ENCODE results near the gene CRISP2. TPM values are rescaled to one million over a fixed set of nuclear protein-coding genes. Genes with fewer than 3 reads are reported as not detected.

The CRISP2 gene
- not detected for total RNA-seq
- polyA plus RNA-seq, result not detected
- long read RNA-seq, donor 1, result 0 reads
- long read RNA-seq, donor 2, result 0 reads

GRCh38 chr6:49713346-49713745, at the start of gene CRISP2:
TSS of gene CRISP2 (minus strand) at chr6:49713543. CDS start at chr6:49709196, 4,347 bp downstream.
- Histone ChIP-seq H3K4me1 (no peaks in the 10 kb centered on the region), H3K4me3 (no peak within 1 kb of the TSS), H3K27me3 (ENCODE audit: insufficient read depth in 3 of 3, low read length in 2 of 3) (no peaks in the 10 kb centered on the region), H3K27ac (no peak within 1 kb of the TSS), H3K36me3 (ENCODE audit: insufficient read depth in 1 of 2, low read depth in 1 of 2) (no peaks in the 10 kb centered on the region), H3K9me3 (peaks cover 2% of the 10 kb centered on the region)
- 21 to 42% (median 30%) methylated on average over 26 of the region's 26 CpGs for WGBS, 3 donors
- intact Hi-C loops (cut with DNase I), result no loop called here
- no peak for DNase-seq
- ATAC-seq, result no peak
- TF ChIP-seq CTCF (IDR thresholded peaks at IDR 0.05), result no peak

DNA sequence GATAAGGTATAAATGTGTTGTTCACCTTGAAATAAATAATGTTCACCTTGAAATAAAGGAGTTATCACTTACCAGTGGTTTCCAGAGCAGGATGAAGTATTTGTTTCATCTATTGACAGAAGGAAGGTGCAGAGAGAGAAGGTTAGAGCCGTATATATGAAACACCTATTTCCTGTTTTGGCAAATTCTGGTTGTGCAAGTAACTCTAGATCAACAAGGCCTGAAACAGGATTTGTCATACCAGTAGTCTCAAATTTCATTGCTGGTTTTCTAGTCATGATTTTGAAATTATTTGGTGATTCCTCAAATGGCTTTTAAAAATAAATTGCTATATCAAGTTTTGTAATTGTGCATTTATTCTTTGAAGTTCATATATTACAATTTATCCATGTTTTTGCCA, 30.9 kb upstream of the CRISP2 start, which contains the start of gene CRISP3:
Gene CRISP3, minus strand, starts transcription at position 130 of the 400 bp plus-strand sequence. Its CDS starts 21 bp downstream, at position 109.
- Histone ChIP-seq H3K9me3 (no peaks in the 10 kb centered on the region), H3K27ac (no peak within 1 kb of the TSS), H3K4me3 (no peak within 1 kb of the TSS), H3K27me3 (ENCODE audit: insufficient read depth in 3 of 3, low read length in 2 of 3) (no peaks in the 10 kb centered on the region), H3K36me3 (ENCODE audit: insufficient read depth in 1 of 2, low read depth in 1 of 2) (no peaks in the 10 kb centered on the region), H3K4me1 (no peaks in the 10 kb centered on the region)
- no peak for ATAC-seq
- intact Hi-C loops (cut with DNase I), result no loop called here
- no peak for DNase-seq
- WGBS, 3 donors, result 12 to 19% (median 18%) methylated on average over 1 of the region's 1 CpG
- no peak for TF ChIP-seq CTCF (IDR thresholded peaks at IDR 0.05)

DNA sequence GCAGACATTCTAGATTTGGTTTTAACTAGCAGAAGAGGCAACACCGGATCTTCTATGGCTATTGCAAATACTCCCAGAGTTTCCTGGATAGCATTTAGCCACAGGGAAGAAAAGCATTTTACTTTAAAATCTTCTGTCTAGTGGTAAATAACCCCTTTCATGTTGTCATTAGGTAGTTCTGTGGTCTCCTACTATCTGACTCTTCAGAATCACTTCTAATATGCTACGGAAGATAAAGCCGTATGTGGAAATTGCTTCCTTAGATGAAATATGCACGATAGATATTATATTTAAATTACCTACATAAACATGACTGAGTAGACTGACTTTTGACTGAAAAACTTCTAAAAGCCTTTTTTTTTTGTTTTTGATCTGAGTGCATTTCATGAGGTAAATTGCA, 30.1 kb upstream of the CRISP2 start:
- Histone ChIP-seq H3K4me3 (no peak overlapping the region), H3K27me3 (ENCODE audit: insufficient read depth in 3 of 3, low read length in 2 of 3) (no peaks in the 10 kb centered on the region), H3K4me1 (no peaks in the 10 kb centered on the region), H3K27ac (no peak overlapping the region), H3K9me3 (no peaks in the 10 kb centered on the region), H3K36me3 (ENCODE audit: insufficient read depth in 1 of 2, low read depth in 1 of 2) (no peaks in the 10 kb centered on the region)
- WGBS, 3 donors, result 88 to 93% (median 91%) methylated on average over 4 of the region's 4 CpGs
- no peak for ATAC-seq
- no peak for DNase-seq
- TF ChIP-seq CTCF (IDR thresholded peaks at IDR 0.05), result no peak
- intact Hi-C loops (cut with DNase I), result no loop called here

GRCh38 chr6:49739423-49739822, 26.1 kb upstream of the CRISP2 start:
- no peak overlapping the region for H3K4me3 ChIP-seq
- no peak overlapping the region for H3K27ac ChIP-seq
- ATAC-seq (no peak), DNase-seq (no peak)
- TF ChIP-seq CTCF (IDR thresholded peaks at IDR 0.05), result no peak
- 59 to 72% (median 69%) methylated on average over 2 of the region's 2 CpGs for WGBS, 3 donors
- intact Hi-C loops (cut with DNase I), result no loop called here
- H3K36me3 ChIP-seq (ENCODE audit: insufficient read depth in 1 of 2, low read depth in 1 of 2), result no peaks in the 10 kb centered on the region
- H3K27me3 ChIP-seq (ENCODE audit: insufficient read depth in 3 of 3, low read length in 2 of 3), result no peaks in the 10 kb centered on the region
- no peaks in the 10 kb centered on the region for H3K9me3 ChIP-seq
- H3K4me1 ChIP-seq, result no peaks in the 10 kb centered on the region

- Histone ChIP-seq H3K27ac (no peak overlapping the region), H3K4me1 (no peaks in the 10 kb centered on the region), H3K36me3 (ENCODE audit: insufficient read depth in 1 of 2, low read depth in 1 of 2) (no peaks in the 10 kb centered on the region), H3K27me3 (ENCODE audit: insufficient read depth in 3 of 3, low read length in 2 of 3) (no peaks in the 10 kb centered on the region), H3K4me3 (no peak overlapping the region), H3K9me3 (no peaks in the 10 kb centered on the region)
- no peak for ATAC-seq
- no peak for TF ChIP-seq CTCF (IDR thresholded peaks at IDR 0.05)
- no peak for DNase-seq
- intact Hi-C loops (cut with DNase I), result no loop called here
- 67 to 83% (median 76%) methylated on average over 4 of the region's 4 CpGs for WGBS, 3 donors
Measured at GRCh38 chr6:49736017-49736508, 22.7 kb upstream of the CRISP2 start.
